Adrenal gland (tissue), 12 donors: ENCODE measurements around the gene PDCD10. TPM values are rescaled to one million over a fixed set of nuclear protein-coding genes. Genes with fewer than 3 reads are reported as not detected.

Experiments used
- DNase-seq, 7 donors: peaks; one replicate each; pipeline ENCODE4 v3.0.0-alpha.2; 2019 to 2020
- H3K27ac ChIP-seq, 5 donors: fragments of 200-600 bp; sonication (generic) in 4 of 5; 1 replicate in 3 of 5; 2 replicates in 2 of 5; pipeline versions ENCODE4 v1.5.1 to v1.8.0; 2016 to 2020; ENCODE audit warnings: mild to moderate bottlenecking in 1 of 5
- H3K27me3 ChIP-seq: fragments of 200-600 bp; 2 replicates; pipeline ENCODE4 v1.8.0; 2021
- H3K36me3 ChIP-seq, 2 donors: fragments of 200-600 bp; replicated peaks in 1 of 2; 1 replicate in 1 of 2; 2 replicates in 1 of 2; pipeline versions ENCODE4 v1.5.1 to v1.8.0; 2018 to 2022
- H3K4me1 ChIP-seq, 2 donors: fragments of 200-600 bp; replicated peaks in 1 of 2; 1 replicate in 1 of 2; 2 replicates in 1 of 2; pipeline versions ENCODE4 v1.5.1 to v1.8.0; 2018 to 2021
- H3K4me3 ChIP-seq, 4 donors: fragments of 200-600 bp; sonication (generic) in 3 of 4; one replicate each; pipeline ENCODE4 v1.5.1; 2016 to 2018
- H3K9me3 ChIP-seq, 3 donors: fragments of 200-600 bp; sonication (generic) in 1 of 3; replicated peaks in 1 of 3; 1 replicate in 2 of 3; 2 replicates in 1 of 3; pipeline versions ENCODE4 v1.5.1 to v1.8.0; 2016 to 2021
- POLR2A ChIP-seq, 2 donors: fragments of 450-650 bp; IDR thresholded peaks; one replicate each; pipeline ENCODE4 v1.6.1; 2017; ENCODE audit warnings: antibody characterized with exemption in 2 of 2, mild to moderate bottlenecking in 2 of 2, moderate library complexity in 1 of 2
- WGBS, 4 donors: extraction: QIAGEN DNeasy Blood & Tissue Kit in 2 of 4; methylation state at CpG; one replicate each; pipeline versions ENCODE4 v1.1.5 to v1.1.7; 2013 to 2017; 5-methylcytosine and 5-hydroxymethylcytosine counted together
- intact Hi-C, 2 donors: fragments of 100-400 bp; cut with DNase I; formaldehyde crosslinking; loops; one replicate each; pipeline versions ENCODE4 v1.14.1 to v1.15.0; 2022 to 2023
- polyA plus RNA-seq, 3 donors: library from polyadenylated mRNA; stranded (reverse); fragments of 200-250 nt in 2 of 3; fragments of 350-450 nt in 1 of 3; fragmentation: Illumina TruSeq in 1 of 3; extraction: RNeasy Lipid Tissue Mini Kit (QIAGEN cat#74804) in 1 of 3; gene quantifications; one replicate each; pipeline ENCODE4 v1.2.3, GENCODE V29; 2013 to 2014
- total RNA-seq, 9 donors: library from RNA; depleted of rRNA in 4 of 9; stranded (reverse); fragments of >200 nt in 4 of 9; fragments of 120-200 nt in 1 of 9; fragmentation: NEBNext Ultra II Directional in 1 of 9; extraction: Animal tissue kit (Norgen Biotek cat#: 25700) in 1 of 9; gene quantifications; one replicate each; pipeline versions ENCODE4 v1.1.0 to v1.2.4, GENCODE V29; 2013 to 2023
- TF ChIP-seq, protein P1 (sequence below), 6 experiments: fragments of 450-650 bp in 4 of 6; fragments of 200-600 bp in 2 of 6; sonication (generic) in 1 of 6; IDR thresholded peaks; 1 replicate in 5 of 6; 2 replicates in 1 of 6; pipeline versions ENCODE4 v1.5.1 to v1.8.0; 2016 to 2021; ENCODE audit warnings: antibody characterized with exemption in 6 of 6, mild to moderate bottlenecking in 2 of 6, moderate library complexity in 1 of 6
- donor health status: healthy with polysubstance abuse.
- donor health status: Bipolar disorder and iron deficiency.
- donor health status: DM: yes; HTN: yes; CAD: no.
- donor health status: DM: no; HTN: no; CAD: no.
- donor health status: DM: no; HTN: no; CAD: no.
- donor health status: DM: yes; HTN: yes; CAD: no.

PDCD10 gene
- total and polyA plus RNA-seq, 12 donors: 11.6 to 146 (median 41.6) TPM

DNA sequence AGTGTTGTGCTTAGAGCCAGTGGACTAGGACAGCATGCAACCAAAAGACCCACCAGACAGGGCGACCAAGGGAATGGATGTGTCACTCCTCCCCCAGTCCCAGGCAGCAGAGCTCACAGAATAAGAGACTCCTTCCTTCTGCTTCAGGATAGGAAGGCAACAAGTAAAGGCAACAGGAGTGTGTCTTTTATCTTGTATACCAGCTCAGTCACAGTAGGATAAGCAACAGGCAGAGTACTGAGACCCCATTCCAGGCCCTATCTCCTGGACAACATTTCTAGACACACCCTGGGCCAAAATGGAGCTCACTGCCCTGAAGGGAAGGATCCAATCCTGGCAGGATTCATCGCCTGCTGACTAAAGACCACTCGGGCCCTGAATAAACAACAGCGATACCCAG is 25.0 kb downstream of the PDCD10 start:
- 74 to 99% (median 90%) methylated on average over 4 of the region's 4 CpGs for WGBS, 4 donors
- peaks cover 0 to 9% of the 10 kb centered on the region in 2 donors for H3K36me3 ChIP-seq
- no peak overlapping the region for H3K27ac ChIP-seq
- intact Hi-C loops: no loop called here
- no peak overlapping the region for H3K4me3 ChIP-seq
- TF ChIP-seq POLR2A (IDR thresholded peaks at IDR 0.05): no peak
- TF ChIP-seq, protein P1, sequence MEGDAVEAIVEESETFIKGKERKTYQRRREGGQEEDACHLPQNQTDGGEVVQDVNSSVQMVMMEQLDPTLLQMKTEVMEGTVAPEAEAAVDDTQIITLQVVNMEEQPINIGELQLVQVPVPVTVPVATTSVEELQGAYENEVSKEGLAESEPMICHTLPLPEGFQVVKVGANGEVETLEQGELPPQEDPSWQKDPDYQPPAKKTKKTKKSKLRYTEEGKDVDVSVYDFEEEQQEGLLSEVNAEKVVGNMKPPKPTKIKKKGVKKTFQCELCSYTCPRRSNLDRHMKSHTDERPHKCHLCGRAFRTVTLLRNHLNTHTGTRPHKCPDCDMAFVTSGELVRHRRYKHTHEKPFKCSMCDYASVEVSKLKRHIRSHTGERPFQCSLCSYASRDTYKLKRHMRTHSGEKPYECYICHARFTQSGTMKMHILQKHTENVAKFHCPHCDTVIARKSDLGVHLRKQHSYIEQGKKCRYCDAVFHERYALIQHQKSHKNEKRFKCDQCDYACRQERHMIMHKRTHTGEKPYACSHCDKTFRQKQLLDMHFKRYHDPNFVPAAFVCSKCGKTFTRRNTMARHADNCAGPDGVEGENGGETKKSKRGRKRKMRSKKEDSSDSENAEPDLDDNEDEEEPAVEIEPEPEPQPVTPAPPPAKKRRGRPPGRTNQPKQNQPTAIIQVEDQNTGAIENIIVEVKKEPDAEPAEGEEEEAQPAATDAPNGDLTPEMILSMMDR (IDR thresholded peaks at IDR 0.05): no peak
- no peak for DNase-seq
- no peaks in the 10 kb centered on the region for H3K27me3 ChIP-seq
- peaks cover 3 to 10% of the 10 kb centered on the region in 2 donors for H3K4me1 ChIP-seq
- no peaks in the 10 kb centered on the region for H3K9me3 ChIP-seq

DNA sequence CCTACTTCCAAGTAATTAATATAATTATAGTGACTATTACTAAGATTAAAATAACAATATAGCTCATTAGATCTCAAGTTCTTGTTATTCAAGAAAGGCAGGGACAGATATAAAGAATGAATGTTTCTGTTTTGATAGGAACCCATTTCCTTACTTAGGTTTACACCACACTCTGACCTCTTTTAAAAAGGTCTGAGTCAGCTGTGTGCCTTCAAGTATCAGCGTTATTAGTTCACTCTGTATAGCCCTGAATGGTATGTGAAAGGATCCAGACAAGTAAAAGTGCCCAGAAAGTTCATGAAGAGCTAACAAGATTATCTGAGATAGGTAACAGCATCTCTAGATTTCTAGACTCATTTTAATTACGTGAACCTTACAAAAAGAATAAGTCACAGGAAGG is 28.9 kb downstream of the PDCD10 start:
- H3K4me3 ChIP-seq: no peak overlapping the region
- no peaks in the 10 kb centered on the region for H3K9me3 ChIP-seq
- no peak overlapping the region for H3K27ac ChIP-seq
- no peaks in the 10 kb centered on the region for H3K27me3 ChIP-seq
- TF ChIP-seq POLR2A (IDR thresholded peaks at IDR 0.05): no peak
- TF ChIP-seq, protein P1 (IDR thresholded peaks at IDR 0.05): no peak
- intact Hi-C loops: no loop called here
- peaks cover 0 to 9% of the 10 kb centered on the region in 2 donors for H3K36me3 ChIP-seq
- 57 to 65% (median 59%) methylated on average over 2 of the region's 2 CpGs for WGBS, 4 donors
- DNase-seq: no peak
- peaks cover 3 to 13% of the 10 kb centered on the region in 2 donors for H3K4me1 ChIP-seq

DNA sequence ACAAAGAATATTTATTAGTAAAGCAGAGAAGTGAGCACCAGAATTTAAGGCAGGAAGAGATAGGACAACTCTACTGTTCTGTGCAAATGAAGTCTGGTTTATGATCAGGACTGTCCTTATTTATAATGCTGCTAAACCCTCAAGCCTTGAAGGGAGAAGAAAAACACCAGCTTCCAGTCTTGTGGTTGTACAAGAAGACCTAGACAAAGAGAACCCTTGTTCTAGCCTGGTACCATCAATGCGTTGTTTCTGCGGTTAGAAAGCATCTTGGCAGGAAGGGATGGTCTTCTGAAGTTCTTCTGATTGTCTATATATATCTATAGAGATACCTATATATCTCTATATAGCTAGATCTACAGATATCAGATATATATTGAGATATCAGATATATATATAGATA is 33.8 kb downstream of the PDCD10 start:
- Histone ChIP-seq H3K27ac (no peak overlapping the region), H3K4me3 (no peak overlapping the region), H3K9me3 (no peaks in the 10 kb centered on the region), H3K4me1 (peaks cover 2 to 11% of the 10 kb centered on the region in 2 donors), H3K36me3 (no peaks in the 10 kb centered on the region), H3K27me3 (no peaks in the 10 kb centered on the region)
- DNase-seq: no peak
- TF ChIP-seq, protein P1 (IDR thresholded peaks at IDR 0.05): no peak
- intact Hi-C loops: no loop called here
- 96 to 98% (median 97%) methylated on average over 2 of the region's 2 CpGs for WGBS, 4 donors

DNA sequence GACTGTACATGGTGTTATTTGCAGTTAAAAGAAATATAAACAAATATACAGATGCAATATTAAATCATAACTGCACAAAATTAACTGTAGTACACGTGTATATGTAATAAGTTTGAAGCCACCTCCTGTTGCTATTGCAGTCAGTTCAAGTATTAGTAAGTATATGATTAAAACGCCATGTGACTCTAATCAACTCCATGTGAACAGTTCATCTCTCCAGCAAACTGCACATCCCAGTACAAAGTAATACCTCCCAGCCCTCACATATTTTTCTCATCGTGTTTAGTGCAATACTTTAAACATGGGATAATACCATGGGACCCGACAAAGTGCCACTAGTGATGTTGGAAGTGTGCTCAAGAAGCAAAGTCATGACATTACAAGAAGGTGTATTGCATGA is 34.6 kb downstream of the PDCD10 start:
- Histone ChIP-seq H3K36me3 (no peaks in the 10 kb centered on the region), H3K27me3 (no peaks in the 10 kb centered on the region), H3K4me1 (peaks cover 0 to 3% of the 10 kb centered on the region in 2 donors), H3K27ac (no peak overlapping the region), H3K9me3 (no peaks in the 10 kb centered on the region), H3K4me3 (no peak overlapping the region)
- TF ChIP-seq POLR2A (IDR thresholded peaks at IDR 0.05): no peak
- TF ChIP-seq, protein P1 (IDR thresholded peaks at IDR 0.05): no peak
- DNase-seq: no peak
- WGBS, 4 donors: 93 to 95% (median 94%) methylated on average over 4 of the region's 4 CpGs
- intact Hi-C loops: no loop called here
